ENCODE measurements around the gene KLF7. TPM values are rescaled to one million over a fixed set of nuclear protein-coding genes. Genes with fewer than 3 reads are reported as not detected.

The KLF7 gene
- total and polyA plus RNA-seq, 4 donors, result 5.8 to 90.9 (median 40.4) TPM

DNA sequence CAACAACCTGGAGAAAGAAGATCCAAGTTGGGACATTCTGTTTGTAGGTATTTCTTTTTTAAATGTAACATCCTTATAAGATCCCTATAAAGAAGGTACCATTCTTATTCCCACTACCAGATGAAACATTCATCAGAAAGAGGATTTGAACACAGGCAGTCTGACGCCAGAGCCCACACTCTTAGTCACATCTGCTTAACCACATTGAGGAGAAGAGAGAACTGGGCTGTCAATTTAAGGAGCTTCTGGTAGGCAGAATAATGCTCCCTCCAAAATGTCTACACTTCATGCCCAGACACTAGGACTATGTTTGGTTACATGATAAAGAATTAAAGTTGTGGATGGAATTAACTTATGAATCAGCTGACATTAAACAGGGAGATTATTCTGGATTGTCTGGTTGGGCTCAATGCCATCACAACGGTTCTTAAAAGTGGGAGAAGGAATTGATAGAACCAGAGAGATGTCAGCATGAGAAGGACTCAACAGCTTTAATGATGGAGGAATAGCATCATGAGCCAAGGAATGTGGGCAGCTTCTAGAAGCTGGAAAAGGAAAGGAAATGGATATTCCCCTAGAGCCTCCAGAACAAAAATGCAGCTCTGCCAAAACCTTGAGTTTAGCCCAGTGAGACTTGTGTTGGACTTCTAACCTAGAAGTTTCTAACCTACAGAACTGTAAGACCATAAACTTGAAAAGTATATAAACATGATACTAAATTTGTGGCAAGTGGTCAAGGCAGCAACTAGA lies 82.2 kb downstream of the KLF7 start:
- no peak for ATAC-seq (ENCODE audit: low FRiP score)
- peaks cover 8 to 11% of the 10 kb centered on the region in 2 donors for H3K36me3 ChIP-seq (ENCODE audit: control insufficient read depth in 1 of 2, insufficient read depth in 2 of 2, low read length in 1 of 2)

GRCh38 chr2:207082619-207083018 lies 83.1 kb downstream of the KLF7 start:
- Histone ChIP-seq H3K27me3 (ENCODE audit: control insufficient read depth in 1 of 2, insufficient read depth in 2 of 2, low read length in 1 of 2) (no peaks in the 10 kb centered on the region), H3K36me3 (ENCODE audit: control insufficient read depth in 1 of 2, insufficient read depth in 2 of 2, low read length in 1 of 2) (peaks cover 13 to 14% of the 10 kb centered on the region in 2 donors), H3K27ac (ENCODE audit: low read depth in 1 of 2, low read length in 2 of 2) (no peak overlapping the region), H3K4me1 (ENCODE audit: control insufficient read depth in 1 of 2, insufficient read depth in 2 of 2, low read length in 2 of 2) (peaks cover 0 to 2% of the 10 kb centered on the region in 2 donors), H3K4me3 (ENCODE audit: low read length in 2 of 2) (no peak overlapping the region), H3K9me3 (ENCODE audit: control insufficient read depth, low read length) (no peaks in the 10 kb centered on the region)
- no peak for ATAC-seq (ENCODE audit: low FRiP score)
- intact Hi-C loops (cut with DNase I), result no loop called here
- DNase-seq, result no peak
- WGBS, 2 donors, result 84 to 90% methylated on average over 4 of the region's 4 CpGs

More for the DNA sequence above, 82.2 kb downstream of the KLF7 start:
- peaks cover 0 to 2% of the 10 kb centered on the region in 2 donors for H3K4me1 ChIP-seq (ENCODE audit: control insufficient read depth in 1 of 2, insufficient read depth in 2 of 2, low read length in 2 of 2)
- H3K4me3 ChIP-seq (ENCODE audit: low read length in 2 of 2), result no peak overlapping the region
- intact Hi-C loops (cut with DNase I), result no loop called here
- H3K9me3 ChIP-seq (ENCODE audit: control insufficient read depth, low read length), result no peaks in the 10 kb centered on the region
- no peak for DNase-seq
- no peaks in the 10 kb centered on the region for H3K27me3 ChIP-seq (ENCODE audit: control insufficient read depth in 1 of 2, insufficient read depth in 2 of 2, low read length in 1 of 2)
- 59 to 67% methylated on average over 2 of the region's 2 CpGs for WGBS, 2 donors
- H3K27ac ChIP-seq (ENCODE audit: low read depth in 1 of 2, low read length in 2 of 2), result peak overlapping the region in 1 of 2 donors; percentile 35

DNA sequence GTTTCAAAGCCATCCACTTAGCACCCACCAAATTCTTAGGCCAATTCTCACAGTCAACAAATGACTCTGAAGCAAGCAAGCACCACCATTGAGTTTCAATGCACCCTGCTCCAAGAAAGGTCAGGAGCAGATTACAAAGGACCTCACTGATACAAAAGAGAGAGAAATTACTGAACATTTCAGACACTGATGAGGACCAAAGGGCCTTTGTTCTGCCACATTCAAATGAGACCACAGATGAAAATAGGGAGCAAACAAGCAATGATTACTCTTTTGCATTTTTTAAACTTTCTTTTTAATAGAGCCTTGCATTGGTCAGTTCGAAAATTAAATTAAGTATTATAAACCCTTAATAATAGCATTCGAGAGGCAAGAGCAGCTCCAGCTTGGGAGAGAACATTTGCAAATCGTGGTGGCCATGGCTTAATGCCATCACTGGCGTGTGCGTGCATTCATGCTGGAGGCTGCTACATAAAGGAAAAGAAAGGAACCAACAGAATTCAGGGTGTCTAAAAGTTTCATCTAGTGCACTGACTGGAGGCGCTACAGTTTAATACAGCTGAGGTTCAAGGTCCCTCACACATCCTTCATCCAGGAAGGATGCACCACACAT lies 87.5 kb downstream of the KLF7 start:
- Histone ChIP-seq H3K4me1 (ENCODE audit: control insufficient read depth in 1 of 2, insufficient read depth in 2 of 2, low read length in 2 of 2) (peaks cover 3 to 8% of the 10 kb centered on the region in 2 donors), H3K9me3 (ENCODE audit: control insufficient read depth, low read length) (no peaks in the 10 kb centered on the region), H3K4me3 (ENCODE audit: low read length in 2 of 2) (no peak overlapping the region), H3K27ac (ENCODE audit: low read depth in 1 of 2, low read length in 2 of 2) (no peak overlapping the region), H3K27me3 (ENCODE audit: control insufficient read depth in 1 of 2, insufficient read depth in 2 of 2, low read length in 1 of 2) (no peaks in the 10 kb centered on the region), H3K36me3 (ENCODE audit: control insufficient read depth in 1 of 2, insufficient read depth in 2 of 2, low read length in 1 of 2) (peaks cover 11 to 14% of the 10 kb centered on the region in 2 donors)
- WGBS, 2 donors, result 91 to 93% methylated on average over 6 of the region's 6 CpGs
- ATAC-seq (ENCODE audit: low FRiP score) (no peak), DNase-seq (no peak)
- intact Hi-C loops (cut with DNase I), result no loop called here

DNA sequence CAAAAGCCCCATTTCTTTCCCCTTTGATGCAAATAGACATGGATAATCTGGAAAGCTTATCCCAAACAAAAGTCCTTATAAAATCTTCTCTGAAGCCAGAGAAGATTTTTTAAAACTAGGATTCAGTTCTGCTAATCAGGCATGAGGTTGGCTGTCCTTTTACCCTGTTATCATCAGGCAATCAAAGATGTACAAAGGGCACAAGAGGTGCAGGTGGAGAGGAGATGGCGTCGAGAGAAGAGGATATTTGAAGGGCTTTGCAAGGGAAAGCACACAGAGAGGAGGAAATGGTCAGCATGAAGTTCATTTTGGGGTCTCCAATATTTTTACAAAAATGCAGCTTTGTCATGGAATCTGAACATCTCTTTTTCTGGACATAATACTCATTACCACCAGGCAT lies 88.5 kb downstream of the KLF7 start:
- intact Hi-C loops (cut with DNase I), result no loop called here
- no peak overlapping the region for H3K27ac ChIP-seq (ENCODE audit: low read depth in 1 of 2, low read length in 2 of 2)

DNA sequence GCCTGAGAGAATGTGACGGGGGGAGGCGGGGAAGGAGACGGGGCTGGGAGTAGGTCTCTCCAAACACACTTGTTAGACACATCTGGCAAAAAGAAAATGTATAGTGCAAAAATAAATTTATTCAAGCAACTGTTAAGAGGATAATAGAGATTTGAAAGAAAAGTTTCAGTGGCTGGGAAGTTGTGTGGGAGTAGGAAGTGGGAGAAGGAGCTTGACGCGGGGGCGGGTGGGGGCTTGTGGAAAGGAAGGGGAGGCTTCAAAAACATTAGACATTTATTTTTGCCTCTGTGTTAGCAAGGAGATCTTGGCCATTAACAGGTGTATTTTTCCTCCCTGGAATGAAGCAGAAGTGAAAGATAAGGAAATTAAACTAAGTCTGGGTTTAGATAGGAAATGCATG lies 90.3 kb downstream of the KLF7 start:
- Histone ChIP-seq H3K27ac (ENCODE audit: low read depth in 1 of 2, low read length in 2 of 2) (no peak overlapping the region), H3K4me1 (ENCODE audit: control insufficient read depth in 1 of 2, insufficient read depth in 2 of 2, low read length in 2 of 2) (peaks cover 3 to 8% of the 10 kb centered on the region in 2 donors), H3K4me3 (ENCODE audit: low read length in 2 of 2) (no peak overlapping the region), H3K9me3 (ENCODE audit: control insufficient read depth, low read length) (no peaks in the 10 kb centered on the region), H3K27me3 (ENCODE audit: control insufficient read depth in 1 of 2, insufficient read depth in 2 of 2, low read length in 1 of 2) (no peaks in the 10 kb centered on the region), H3K36me3 (ENCODE audit: control insufficient read depth in 1 of 2, insufficient read depth in 2 of 2, low read length in 1 of 2) (peaks cover 6 to 8% of the 10 kb centered on the region in 2 donors)
- no peak for DNase-seq
- intact Hi-C loops (cut with DNase I), result no loop called here
- ATAC-seq (ENCODE audit: low FRiP score), result no peak
- 63 to 70% methylated on average over 6 of the region's 6 CpGs for WGBS, 2 donors

More for the DNA sequence above, 88.5 kb downstream of the KLF7 start:
- no peaks in the 10 kb centered on the region for H3K27me3 ChIP-seq (ENCODE audit: control insufficient read depth in 1 of 2, insufficient read depth in 2 of 2, low read length in 1 of 2)
- no peak for ATAC-seq (ENCODE audit: low FRiP score)
- H3K9me3 ChIP-seq (ENCODE audit: control insufficient read depth, low read length), result no peaks in the 10 kb centered on the region
- 93 to 94% methylated on average over 2 of the region's 2 CpGs for WGBS, 2 donors
- H3K4me1 ChIP-seq (ENCODE audit: control insufficient read depth in 1 of 2, insufficient read depth in 2 of 2, low read length in 2 of 2), result peaks cover 3 to 8% of the 10 kb centered on the region in 2 donors
- H3K36me3 ChIP-seq (ENCODE audit: control insufficient read depth in 1 of 2, insufficient read depth in 2 of 2, low read length in 1 of 2), result peaks cover 11 to 14% of the 10 kb centered on the region in 2 donors
- no peak overlapping the region for H3K4me3 ChIP-seq (ENCODE audit: low read length in 2 of 2)
- no peak for DNase-seq

- Histone ChIP-seq H3K9me3 (ENCODE audit: control insufficient read depth, low read length) (no peaks in the 10 kb centered on the region), H3K4me1 (ENCODE audit: control insufficient read depth in 1 of 2, insufficient read depth in 2 of 2, low read length in 2 of 2) (peaks cover 3 to 8% of the 10 kb centered on the region in 2 donors), H3K4me3 (ENCODE audit: low read length in 2 of 2) (no peak overlapping the region), H3K36me3 (ENCODE audit: control insufficient read depth in 1 of 2, insufficient read depth in 2 of 2, low read length in 1 of 2) (peaks cover 2 to 6% of the 10 kb centered on the region in 2 donors), H3K27ac (ENCODE audit: low read depth in 1 of 2, low read length in 2 of 2) (no peak overlapping the region), H3K27me3 (ENCODE audit: control insufficient read depth in 1 of 2, insufficient read depth in 2 of 2, low read length in 1 of 2) (no peaks in the 10 kb centered on the region)
- 24 to 29% methylated on average over 12 of the region's 12 CpGs for WGBS, 2 donors
- peak in 1 of 2 donors; percentile 51 for DNase-seq
- intact Hi-C loops (cut with DNase I), result no loop called here
- ATAC-seq (ENCODE audit: low FRiP score), result peak; percentile 53
Measured at GRCh38 chr2:207073801-207074678, 91.7 kb downstream of the KLF7 start.

- ATAC-seq (ENCODE audit: low FRiP score) (no peak), DNase-seq (no peak)
- no peak overlapping the region for H3K4me3 ChIP-seq (ENCODE audit: low read length in 2 of 2)
- H3K36me3 ChIP-seq (ENCODE audit: control insufficient read depth in 1 of 2, insufficient read depth in 2 of 2, low read length in 1 of 2), result peaks cover 2 to 6% of the 10 kb centered on the region in 2 donors
- intact Hi-C loops (cut with DNase I), result no loop called here
- H3K9me3 ChIP-seq (ENCODE audit: control insufficient read depth, low read length), result no peaks in the 10 kb centered on the region
- H3K4me1 ChIP-seq (ENCODE audit: control insufficient read depth in 1 of 2, insufficient read depth in 2 of 2, low read length in 2 of 2), result peaks cover 3 to 8% of the 10 kb centered on the region in 2 donors
- no peaks in the 10 kb centered on the region for H3K27me3 ChIP-seq (ENCODE audit: control insufficient read depth in 1 of 2, insufficient read depth in 2 of 2, low read length in 1 of 2)
- no peak overlapping the region for H3K27ac ChIP-seq (ENCODE audit: low read depth in 1 of 2, low read length in 2 of 2)
Measured at GRCh38 chr2:207073412-207073800, 92.3 kb downstream of the KLF7 start.

- Histone ChIP-seq H3K27me3 (ENCODE audit: control insufficient read depth in 1 of 2, insufficient read depth in 2 of 2, low read length in 1 of 2) (no peaks in the 10 kb centered on the region), H3K4me3 (ENCODE audit: low read length in 2 of 2) (no peak overlapping the region), H3K27ac (ENCODE audit: low read depth in 1 of 2, low read length in 2 of 2) (no peak overlapping the region), H3K9me3 (ENCODE audit: control insufficient read depth, low read length) (no peaks in the 10 kb centered on the region), H3K4me1 (ENCODE audit: control insufficient read depth in 1 of 2, insufficient read depth in 2 of 2, low read length in 2 of 2) (peaks cover 3 to 8% of the 10 kb centered on the region in 2 donors), H3K36me3 (ENCODE audit: control insufficient read depth in 1 of 2, insufficient read depth in 2 of 2, low read length in 1 of 2) (no peaks in the 10 kb centered on the region)
- WGBS, 2 donors, result 84 to 85% methylated on average over 1 of the region's 1 CpG
- DNase-seq (no peak), ATAC-seq (ENCODE audit: low FRiP score) (no peak)
- intact Hi-C loops (cut with DNase I), result no loop called here
Measured at GRCh38 chr2:207072571-207072970, 93.2 kb downstream of the KLF7 start.

All from aorta (tissue), 5 donors.